NOMO-1 (cell line): ENCODE data around the gene MS4A14.
"Not testable (repeated sequence)": the region's sequence is repeated elsewhere in the genome, so short reads cannot be mapped to it uniquely, and the experiment has no call there.

Source experiments
- DNase-seq, 2 experiments: peaks; one replicate each; lab custom pipeline; 2025; ENCODE audit not compliant: unreplicated experiment in 2 of 2; lab: John Stamatoyannopoulos, UW

MS4A14 gene

GRCh38 chr11:60396382-60396781 lies at the start of gene MS4A14:
Gene MS4A14, plus strand, starts transcription at chr11:60396459. Its CDS starts 120 bp downstream, at chr11:60396579.
- peak in 1 of 2 experiments; percentile 75 for DNase-seq

- no peak for DNase-seq
Measured at GRCh38 chr11:60347084-60347797, 49.0 kb upstream of the MS4A14 start.

- no peak for DNase-seq
Measured at GRCh38 chr11:60348116-60348515, 48.1 kb upstream of the MS4A14 start.

- peak; percentile 8 to 69 for DNase-seq
Measured at GRCh38 chr11:60349990-60350389, 46.3 kb upstream of the MS4A14 start.

GRCh38 chr11:60357771-60358170 lies 38.5 kb upstream of the MS4A14 start:
- peak; percentile 62 for DNase-seq

- DNase-seq = no peak
Measured at GRCh38 chr11:60360621-60361020, 35.6 kb upstream of the MS4A14 start.

GRCh38 chr11:60362241-60362640 lies 34.0 kb upstream of the MS4A14 start:
- no peak for DNase-seq

- DNase-seq = peak; percentile 73 to 91
Measured at GRCh38 chr11:60363542-60364470, 32.5 kb upstream of the MS4A14 start.

- not testable (repeated sequence) for DNase-seq
Measured at GRCh38 chr11:60366262-60366904, 29.9 kb upstream of the MS4A14 start.

- peak in 1 of 2 experiments; percentile 15 for DNase-seq
Measured at GRCh38 chr11:60367009-60367408, 29.2 kb upstream of the MS4A14 start.

- DNase-seq = no peak
Measured at GRCh38 chr11:60367896-60368295, 28.4 kb upstream of the MS4A14 start.

- DNase-seq = no peak
Measured at GRCh38 chr11:60370252-60370810, 25.9 kb upstream of the MS4A14 start.

- no peak for DNase-seq
Measured at GRCh38 chr11:60370811-60371298, 25.4 kb upstream of the MS4A14 start.

- DNase-seq = no peak
Measured at GRCh38 chr11:60371386-60371785, 24.9 kb upstream of the MS4A14 start.

- DNase-seq = no peak
Measured at GRCh38 chr11:60371854-60372253, 24.4 kb upstream of the MS4A14 start.

GRCh38 chr11:60372767-60373166 lies 23.5 kb upstream of the MS4A14 start:
- DNase-seq = no peak

GRCh38 chr11:60375316-60375715 lies 20.9 kb upstream of the MS4A14 start:
- no peak for DNase-seq

GRCh38 chr11:60376601-60377000 lies 19.7 kb upstream of the MS4A14 start:
- no peak for DNase-seq

GRCh38 chr11:60377401-60378136 lies 18.7 kb upstream of the MS4A14 start:
- peak; percentile 91 to 94 for DNase-seq

- DNase-seq = peak; percentile 89 to 97
Measured at GRCh38 chr11:60378354-60378753, 17.9 kb upstream of the MS4A14 start, which contains the start of gene MS4A7. Gene MS4A7, plus strand, starts transcription at chr11:60378532. Its CDS starts 4,610 bp downstream, at chr11:60383142.
